ENCODE results near the gene OOSP3. TPM values are rescaled to one million over a fixed set of nuclear protein-coding genes. Genes with fewer than 3 reads are reported as not detected.

Gene OOSP3
- total RNA-seq, 1 donor from 2014 or later = not detected

GRCh38 chr11:59894616-59895015, 16.0 kb downstream of the OOSP3 start:
- Mint-ChIP-seq H3K4me3 (ENCODE audit: low read depth) (no peak overlapping the region), H3K36me3 (ENCODE audit: insufficient read depth) (peaks cover 5% of the 10 kb centered on the region), H3K27me3 (no peaks in the 10 kb centered on the region), H3K27ac (no peak overlapping the region), H3K9me3 (ENCODE audit: low read depth) (peaks cover 21% of the 10 kb centered on the region), H3K4me1 (ENCODE audit: low read depth) (peaks cover 10% of the 10 kb centered on the region)
- TF ChIP-seq CTCF (IDR thresholded peaks at IDR 0.05; ENCODE audit: unreplicated experiment) = no peak
- DNase-seq (ENCODE audit: low spot score, unreplicated experiment) = no peak

GRCh38 chr11:59898046-59898445, 19.5 kb downstream of the OOSP3 start:
- H3K4me1 Mint-ChIP-seq (ENCODE audit: low read depth) = peaks cover 6% of the 10 kb centered on the region
- no peak overlapping the region for H3K4me3 Mint-ChIP-seq (ENCODE audit: low read depth)
- H3K27ac Mint-ChIP-seq = no peak overlapping the region
- H3K9me3 Mint-ChIP-seq (ENCODE audit: low read depth) = peaks cover 7% of the 10 kb centered on the region
- TF ChIP-seq CTCF (IDR thresholded peaks at IDR 0.05; ENCODE audit: unreplicated experiment) = no peak
- no peaks in the 10 kb centered on the region for H3K27me3 Mint-ChIP-seq
- no peak for DNase-seq (ENCODE audit: low spot score, unreplicated experiment)
- peaks cover 1% of the 10 kb centered on the region for H3K36me3 Mint-ChIP-seq (ENCODE audit: insufficient read depth)

GRCh38 chr11:59898650-59899049, 20.1 kb downstream of the OOSP3 start:
- Mint-ChIP-seq H3K4me1 (ENCODE audit: low read depth) (peaks cover 6% of the 10 kb centered on the region), H3K36me3 (ENCODE audit: insufficient read depth) (peaks cover 1% of the 10 kb centered on the region)

GRCh38 chr11:59899532-59899931, 20.9 kb downstream of the OOSP3 start:
- Mint-ChIP-seq H3K4me1 (ENCODE audit: low read depth) (peaks cover 6% of the 10 kb centered on the region), H3K9me3 (ENCODE audit: low read depth) (peaks cover 7% of the 10 kb centered on the region), H3K36me3 (ENCODE audit: insufficient read depth) (peaks cover 1% of the 10 kb centered on the region), H3K4me3 (ENCODE audit: low read depth) (no peak overlapping the region), H3K27me3 (no peaks in the 10 kb centered on the region), H3K27ac (peak overlapping the region; percentile 41)
- no peak for TF ChIP-seq CTCF (IDR thresholded peaks at IDR 0.05; ENCODE audit: unreplicated experiment)
- no peak for DNase-seq (ENCODE audit: low spot score, unreplicated experiment)

More at GRCh38 chr11:59898650-59899049, 20.1 kb downstream of the OOSP3 start:
- no peak for DNase-seq (ENCODE audit: low spot score, unreplicated experiment)
- Mint-ChIP-seq H3K9me3 (ENCODE audit: low read depth) (peaks cover 7% of the 10 kb centered on the region), H3K4me3 (ENCODE audit: low read depth) (no peak overlapping the region), H3K27ac (no peak overlapping the region), H3K27me3 (no peaks in the 10 kb centered on the region)
- no peak for TF ChIP-seq CTCF (IDR thresholded peaks at IDR 0.05; ENCODE audit: unreplicated experiment)

GRCh38 chr11:59900366-59901126, 22.0 kb downstream of the OOSP3 start:
- H3K27ac Mint-ChIP-seq = no peak overlapping the region
- no peak for TF ChIP-seq CTCF (IDR thresholded peaks at IDR 0.05; ENCODE audit: unreplicated experiment)
- no peak overlapping the region for H3K4me3 Mint-ChIP-seq (ENCODE audit: low read depth)
- peaks cover 5% of the 10 kb centered on the region for H3K4me1 Mint-ChIP-seq (ENCODE audit: low read depth)
- DNase-seq (ENCODE audit: low spot score, unreplicated experiment) = no peak
- peaks cover 7% of the 10 kb centered on the region for H3K9me3 Mint-ChIP-seq (ENCODE audit: low read depth)
- H3K27me3 Mint-ChIP-seq = no peaks in the 10 kb centered on the region
- peaks cover 1% of the 10 kb centered on the region for H3K36me3 Mint-ChIP-seq (ENCODE audit: insufficient read depth)
